Activated B cell treated with CpG ODN at 0.5 μM for 24 hours (primary cell): ENCODE results near the gene GRIP1. TPM values are rescaled to one million over a fixed set of nuclear protein-coding genes. Genes with fewer than 3 reads are reported as not detected.
A peak's percentile ranks its signal among the peaks of the same experiment; 100 is the strongest.

ENCODE experiments used
- ATAC-seq: fragments of 200-7000 bp; cut with Tn5 transposase; one replicate; pipeline ENCODE4 v1.10.0; 2021; ENCODE audit warnings: low read depth, mild to moderate bottlenecking, moderate library complexity
- CTCF ChIA-PET: fragments of 350-600 bp; sonication (Branson Sonifier 250); formaldehyde crosslinking; loops from one replicate; lab custom pipeline; 2021; ENCODE audit warnings: antibody characterized with exemption; lab: Charles Lee
- POLR2A ChIA-PET: fragments of 350-600 bp; sonication (Branson Sonifier 250); formaldehyde crosslinking; loops from one replicate; lab custom pipeline; 2021; ENCODE audit warnings: antibody characterized with exemption; lab: Charles Lee
- DNase-seq: peaks from one replicate; pipeline ENCODE4 v3.0.0; 2022
- H3K27ac Mint-ChIP-seq: one replicate; pipeline ENCODE4 v1.8.0; 2020; ENCODE audit warnings: mixed read lengths
- H3K27me3 Mint-ChIP-seq: one replicate; pipeline ENCODE4 v1.8.0; 2021; ENCODE audit warnings: mixed read lengths
- H3K36me3 Mint-ChIP-seq: one replicate; pipeline ENCODE4 v1.8.0; 2021; ENCODE audit warnings: low read depth, mixed read lengths
- H3K4me1 Mint-ChIP-seq: one replicate; pipeline ENCODE4 v1.8.0; 2021; ENCODE audit warnings: mixed read lengths
- H3K4me3 Mint-ChIP-seq: one replicate; pipeline ENCODE4 v1.8.0; 2020; ENCODE audit warnings: mild to moderate bottlenecking, mixed read lengths
- H3K9me3 Mint-ChIP-seq: one replicate; pipeline ENCODE4 v1.8.0; 2020; ENCODE audit warnings: mixed read lengths
- intact Hi-C: fragments of 100-400 bp; cut with micrococcal nuclease; formaldehyde crosslinking; loops from one replicate; pipeline ENCODE4 v1.15.1; 2024
- total RNA-seq: library from RNA; stranded (reverse); gene quantifications from 2 replicates; pipeline ENCODE4 v1.2.3, GENCODE V29; 2022
- TF ChIP-seq, protein P1 (sequence below): fragments of 200-600 bp; IDR thresholded peaks from one replicate; pipeline ENCODE4 v1.8.0; 2022; ENCODE audit warnings: antibody characterized with exemption, mild to moderate bottlenecking

Gene GRIP1
- total RNA-seq, 1 donor from 2014 or later = 0.49 TPM

DNA sequence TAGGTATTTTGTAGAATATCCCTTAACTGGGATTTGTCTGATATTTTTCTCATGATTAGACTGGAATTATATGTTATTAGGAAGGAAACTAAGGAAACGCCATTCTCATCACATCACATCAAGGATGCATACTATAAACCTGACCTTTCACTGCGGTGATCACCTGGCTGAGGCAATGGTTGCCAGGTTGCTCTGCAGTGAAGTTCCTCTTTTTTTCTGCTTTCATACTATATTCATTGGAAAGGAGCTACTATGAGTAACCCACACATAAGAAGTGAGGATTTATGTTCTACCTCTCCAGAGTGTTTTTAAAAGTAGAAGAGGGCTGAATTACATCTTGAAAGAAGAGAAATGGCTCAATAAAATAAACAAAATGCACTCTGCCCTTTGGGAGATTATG lies 31.0 kb upstream of the GRIP1 start:
- TF ChIP-seq, protein P1, sequence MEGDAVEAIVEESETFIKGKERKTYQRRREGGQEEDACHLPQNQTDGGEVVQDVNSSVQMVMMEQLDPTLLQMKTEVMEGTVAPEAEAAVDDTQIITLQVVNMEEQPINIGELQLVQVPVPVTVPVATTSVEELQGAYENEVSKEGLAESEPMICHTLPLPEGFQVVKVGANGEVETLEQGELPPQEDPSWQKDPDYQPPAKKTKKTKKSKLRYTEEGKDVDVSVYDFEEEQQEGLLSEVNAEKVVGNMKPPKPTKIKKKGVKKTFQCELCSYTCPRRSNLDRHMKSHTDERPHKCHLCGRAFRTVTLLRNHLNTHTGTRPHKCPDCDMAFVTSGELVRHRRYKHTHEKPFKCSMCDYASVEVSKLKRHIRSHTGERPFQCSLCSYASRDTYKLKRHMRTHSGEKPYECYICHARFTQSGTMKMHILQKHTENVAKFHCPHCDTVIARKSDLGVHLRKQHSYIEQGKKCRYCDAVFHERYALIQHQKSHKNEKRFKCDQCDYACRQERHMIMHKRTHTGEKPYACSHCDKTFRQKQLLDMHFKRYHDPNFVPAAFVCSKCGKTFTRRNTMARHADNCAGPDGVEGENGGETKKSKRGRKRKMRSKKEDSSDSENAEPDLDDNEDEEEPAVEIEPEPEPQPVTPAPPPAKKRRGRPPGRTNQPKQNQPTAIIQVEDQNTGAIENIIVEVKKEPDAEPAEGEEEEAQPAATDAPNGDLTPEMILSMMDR = no peak
- no peaks in the 10 kb centered on the region for H3K36me3 Mint-ChIP-seq
- no peaks in the 10 kb centered on the region for H3K9me3 Mint-ChIP-seq
- intact Hi-C loops = no loop called here
- H3K4me1 Mint-ChIP-seq = peaks cover 27% of the 10 kb centered on the region
- ATAC-seq = peak; percentile 62
- POLR2A ChIA-PET = interaction anchor here (0.6 kb wide), 1 partner anchor 407 kb away, joined by 4 read pairs; no protein-coding TSS in a partner anchor
- no peak overlapping the region for H3K4me3 Mint-ChIP-seq
- CTCF ChIA-PET = interaction anchor here (0.9 to 1.7 kb wide), 5 partner anchors 10 to 151 kb away, joined by 3 to 7 read pairs (median 3); no protein-coding TSS in a partner anchor
- peak overlapping the region; percentile 5 for H3K27ac Mint-ChIP-seq
- no peak for DNase-seq
- H3K27me3 Mint-ChIP-seq = no peaks in the 10 kb centered on the region

- intact Hi-C loops = no loop called here
- TF ChIP-seq, protein P1 = no peak
- ATAC-seq = no peak
- Mint-ChIP-seq H3K27ac (no peak overlapping the region), H3K27me3 (peaks cover 2% of the 10 kb centered on the region), H3K9me3 (no peaks in the 10 kb centered on the region), H3K4me3 (no peak overlapping the region), H3K4me1 (peaks cover 22% of the 10 kb centered on the region), H3K36me3 (no peaks in the 10 kb centered on the region)
- ChIA-PET POLR2A (no interaction called here), CTCF (interaction anchor here (0.7 to 1.7 kb wide), 8 partner anchors 10 to 439 kb away, joined by 3 to 7 read pairs (median 3); no protein-coding TSS in a partner anchor)
- DNase-seq = no peak
Measured at GRCh38 chr12:66709457-66709773, 30.5 kb upstream of the GRIP1 start.

DNA sequence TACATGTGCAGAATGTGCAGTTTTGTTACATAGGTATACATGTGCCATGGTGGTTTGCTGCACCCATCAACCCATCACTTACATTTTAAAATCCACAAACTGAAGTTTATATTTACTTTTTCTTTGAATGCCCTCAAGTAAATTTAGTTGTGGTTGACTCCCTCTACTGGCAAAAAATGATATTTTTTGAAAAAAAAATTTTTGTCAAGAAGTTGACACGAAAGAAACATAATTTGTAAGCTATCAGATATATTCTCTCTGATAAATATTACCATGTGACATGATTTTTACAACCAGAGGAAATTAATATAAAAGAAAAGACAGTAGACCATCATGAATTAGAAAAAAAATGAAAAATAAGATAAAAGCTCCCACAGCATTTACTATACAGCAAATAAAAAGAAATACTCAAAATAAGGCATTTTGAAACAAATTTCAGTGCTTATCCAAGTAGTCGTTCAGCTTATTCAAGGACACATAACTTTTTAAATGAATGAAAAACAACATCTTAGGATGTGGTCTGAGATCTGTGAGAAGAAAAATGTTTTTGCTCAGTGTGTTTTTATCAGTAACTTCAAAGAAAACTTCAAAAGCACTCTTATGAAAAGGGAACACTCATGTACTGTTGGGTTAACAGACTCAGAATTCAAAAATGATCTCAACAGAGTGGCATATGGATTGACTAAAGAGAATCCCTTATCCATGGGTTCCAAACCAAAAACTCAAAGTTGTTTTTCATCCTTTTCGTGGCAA lies 30.0 kb upstream of the GRIP1 start:
- Mint-ChIP-seq H3K9me3 (no peaks in the 10 kb centered on the region), H3K4me3 (no peak overlapping the region), H3K27ac (no peak overlapping the region), H3K27me3 (peaks cover 2% of the 10 kb centered on the region), H3K36me3 (no peaks in the 10 kb centered on the region), H3K4me1 (peaks cover 21% of the 10 kb centered on the region)
- TF ChIP-seq, protein P1 = peak; percentile 41
- intact Hi-C loops = no loop called here
- DNase-seq (no peak), ATAC-seq (no peak)
- ChIA-PET POLR2A (no interaction called here), CTCF (interaction anchor here (0.7 to 1.7 kb wide), 11 partner anchors 9 to 561 kb away, joined by 3 to 10 read pairs (median 3); no protein-coding TSS in a partner anchor)

- Mint-ChIP-seq H3K27me3 (peaks cover 17% of the 10 kb centered on the region), H3K27ac (no peak overlapping the region), H3K4me3 (no peak overlapping the region), H3K4me1 (peaks cover 11% of the 10 kb centered on the region), H3K9me3 (no peaks in the 10 kb centered on the region), H3K36me3 (no peaks in the 10 kb centered on the region)
- DNase-seq (no peak), ATAC-seq (no peak)
- ChIA-PET CTCF (no interaction called here), POLR2A (no interaction called here)
- intact Hi-C loops = no loop called here
- TF ChIP-seq, protein P1 = no peak
Measured at GRCh38 chr12:66707002-66707697, 28.3 kb upstream of the GRIP1 start.
